Psoas muscle (tissue), 8 donors: ENCODE measurements around the gene MAGI1. TPM values are rescaled to one million over a fixed set of nuclear protein-coding genes. Genes with fewer than 3 reads are reported as not detected.

Experiments used
- ATAC-seq, 4 donors: fragments of 200-7000 bp; cut with Tn5 transposase; one replicate each; pipeline ENCODE4 v1.9.1; 2020; ENCODE audit warnings: moderate library complexity in 3 of 4, mild to moderate bottlenecking in 2 of 4
- DNase-seq, 2 donors: peaks; one replicate each; pipeline ENCODE4 v3.0.0-alpha.2; 2020
- H3K27ac ChIP-seq: fragments of 200-600 bp; one replicate; pipeline ENCODE4 v1.8.0; 2022
- H3K27me3 ChIP-seq, 3 donors: fragments of 200-600 bp in 1 of 3; one replicate each; pipeline versions ENCODE4 v1.6.1 to v1.8.0; 2013 to 2022; ENCODE audit warnings: low read length in 2 of 3, mild to moderate bottlenecking in 2 of 3, moderate library complexity in 1 of 3; ENCODE audit not compliant: insufficient read depth in 3 of 3
- H3K36me3 ChIP-seq, 2 donors: fragments of 200-600 bp in 1 of 2; one replicate each; pipeline versions ENCODE4 v1.6.1 to v1.8.0; 2013 to 2022; ENCODE audit warnings: low read depth in 1 of 2, mild to moderate bottlenecking in 1 of 2, moderate library complexity in 1 of 2; ENCODE audit not compliant: insufficient read depth in 1 of 2
- H3K4me1 ChIP-seq: fragments of 200-600 bp; one replicate; pipeline ENCODE4 v1.8.0; 2022
- H3K4me3 ChIP-seq: fragments of 200-600 bp; one replicate; pipeline ENCODE4 v1.8.0; 2022; ENCODE audit warnings: mild to moderate bottlenecking
- H3K9me3 ChIP-seq: fragments of 200-600 bp; one replicate; pipeline ENCODE4 v1.8.0; 2022
- CTCF ChIP-seq: fragments of 200-600 bp; IDR thresholded peaks from one replicate; pipeline ENCODE4 v1.8.0; 2022; ENCODE audit warnings: antibody characterized with exemption
- WGBS, 3 donors: extraction: QIAGEN DNeasy Blood & Tissue Kit; methylation state at CpG; one replicate each; pipeline versions ENCODE4 v1.1.6 to v1.1.7; 2013; 5-methylcytosine and 5-hydroxymethylcytosine counted together
- intact Hi-C, 2 donors: fragments of 100-400 bp; cut with DNase I; formaldehyde crosslinking; loops; one replicate each; pipeline versions ENCODE4 v1.11.0 to v1.14.2; 2022
- polyA plus RNA-seq, 3 donors: library from polyadenylated mRNA; stranded (reverse); fragments of 200-250 nt; gene quantifications; one replicate each; pipeline ENCODE4 v1.2.3, GENCODE V29; 2013
- total RNA-seq, 4 donors: library from RNA; stranded (reverse); fragmentation: NEBNext Ultra II Directional in 2 of 4; extraction: Animal tissue kit (Norgen Biotek cat#: 25700) in 2 of 4; gene quantifications; one replicate each; pipeline versions ENCODE4 v1.2.1 to v1.2.4, GENCODE V29; 2021 to 2023
- donor health status: healthy with polysubstance abuse.
- donor health status: DM: no; HTN: no; CAD: no; lungs with moderate emphysema.
- donor health status: Bipolar disorder and iron deficiency.
- donor health status: healthy.
- donor health status: DM: yes; HTN: yes; CAD: no.
- donor health status: DM: no; HTN: no; CAD: no.
- donor health status: DM: no; HTN: no; CAD: no.
- donor health status: DM: yes; HTN: yes; CAD: no.

The MAGI1 gene
- total and polyA plus RNA-seq, 7 donors = 4.5 to 8.1 (median 6.3) TPM

GRCh38 chr3:65988411-65989180, 50.1 kb downstream of the MAGI1 start:
- H3K4me3 ChIP-seq = no peak overlapping the region
- no peak for TF ChIP-seq CTCF
- WGBS, 3 donors = 45 to 64% (median 55%) methylated on average over 5 of the region's 5 CpGs
- DNase-seq = no peak
- H3K4me1 ChIP-seq = no peaks in the 10 kb centered on the region
- H3K9me3 ChIP-seq = no peaks in the 10 kb centered on the region
- no peak overlapping the region for H3K27ac ChIP-seq
- H3K27me3 ChIP-seq = no peaks in the 10 kb centered on the region
- no peaks in the 10 kb centered on the region for H3K36me3 ChIP-seq
- intact Hi-C loops = no loop called here
- ATAC-seq = no peak

GRCh38 chr3:65986285-65986684, 52.4 kb downstream of the MAGI1 start:
- Histone ChIP-seq H3K27me3 (no peaks in the 10 kb centered on the region), H3K27ac (no peak overlapping the region), H3K4me1 (no peaks in the 10 kb centered on the region), H3K36me3 (no peaks in the 10 kb centered on the region), H3K4me3 (no peak overlapping the region), H3K9me3 (no peaks in the 10 kb centered on the region)
- no peak for DNase-seq
- intact Hi-C loops = no loop called here
- ATAC-seq = no peak
- 67 to 73% (median 73%) methylated on average over 4 of the region's 4 CpGs for WGBS, 3 donors
- no peak for TF ChIP-seq CTCF

- H3K4me1 ChIP-seq = no peaks in the 10 kb centered on the region
- H3K9me3 ChIP-seq = no peaks in the 10 kb centered on the region
- no peak overlapping the region for H3K27ac ChIP-seq
- no peak for TF ChIP-seq CTCF
- no peak for DNase-seq
- 71 to 97% (median 95%) methylated on average over 1 of the region's 1 CpG for WGBS, 3 donors
- no peaks in the 10 kb centered on the region for H3K36me3 ChIP-seq
- H3K27me3 ChIP-seq = no peaks in the 10 kb centered on the region
- no peak for ATAC-seq
- no peak overlapping the region for H3K4me3 ChIP-seq
- intact Hi-C loops = no loop called here
Measured at GRCh38 chr3:65984975-65985374, 53.7 kb downstream of the MAGI1 start.

GRCh38 chr3:65983100-65983499, 55.6 kb downstream of the MAGI1 start:
- DNase-seq = no peak
- intact Hi-C loops = no loop called here
- ATAC-seq = no peak
- no peaks in the 10 kb centered on the region for H3K27me3 ChIP-seq
- no peak for TF ChIP-seq CTCF
- no peak overlapping the region for H3K27ac ChIP-seq
- 71 to 85% (median 80%) methylated on average over 1 of the region's 1 CpG for WGBS, 3 donors
- H3K36me3 ChIP-seq = no peaks in the 10 kb centered on the region
- H3K9me3 ChIP-seq = no peaks in the 10 kb centered on the region
- H3K4me3 ChIP-seq = no peak overlapping the region
- peaks cover 2% of the 10 kb centered on the region for H3K4me1 ChIP-seq

GRCh38 chr3:65979731-65980130, 59.0 kb downstream of the MAGI1 start:
- no peaks in the 10 kb centered on the region for H3K36me3 ChIP-seq
- WGBS, 3 donors = 65 to 74% (median 69%) methylated on average over 4 of the region's 4 CpGs
- no peak for DNase-seq
- no peak overlapping the region for H3K4me3 ChIP-seq
- intact Hi-C loops = no loop called here
- H3K27me3 ChIP-seq = no peaks in the 10 kb centered on the region
- H3K4me1 ChIP-seq = peaks cover 2% of the 10 kb centered on the region
- TF ChIP-seq CTCF = no peak
- no peaks in the 10 kb centered on the region for H3K9me3 ChIP-seq
- no peak for ATAC-seq
- no peak overlapping the region for H3K27ac ChIP-seq
